Measurements from ENCODE around the gene CDK14. TPM values are rescaled to one million over a fixed set of nuclear protein-coding genes. Genes with fewer than 3 reads are reported as not detected.

The CDK14 gene
- total and polyA plus RNA-seq, 2 of the 8 experiments (the other 6 are each of a cell fraction or from before 2014, with no cell fraction given) = 5.5 to 47.3 TPM

DNA sequence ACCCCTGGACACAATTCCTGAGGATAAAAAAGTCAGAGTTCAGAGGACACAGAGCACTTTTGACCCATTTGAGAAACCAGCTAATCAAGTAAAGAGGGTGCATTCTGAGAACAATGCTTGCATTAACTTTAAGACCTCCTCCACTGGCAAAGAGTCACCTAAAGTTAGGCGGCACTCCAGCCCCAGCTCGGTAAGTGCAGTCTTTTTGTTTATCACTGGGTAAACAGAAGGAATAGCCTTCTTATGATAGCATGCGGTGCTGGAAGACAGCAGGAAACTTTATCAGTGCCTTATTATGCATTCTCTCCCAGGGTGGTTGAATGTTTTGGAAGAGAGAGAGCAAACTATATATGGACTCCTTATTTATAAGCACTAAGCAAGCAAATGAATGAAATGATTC is 130.5 kb downstream of the CDK14 start:
- H3K23me2 ChIP-seq (ENCODE audit: low read depth, low read length) = no peaks in the 10 kb centered on the region
- H3K14ac ChIP-seq (ENCODE audit: insufficient read length) = no peak overlapping the region
- no peak overlapping the region for H2BK20ac ChIP-seq (ENCODE audit: low read length)
- H3K27ac ChIP-seq (ENCODE audit: low read depth, low read length) = no peak overlapping the region
- peaks cover 0 to 2% of the 10 kb centered on the region in 2 experiments for H4K20me1 ChIP-seq (replicated peaks in 1 of 2; ENCODE audit: control insufficient read depth in 1 of 2, insufficient read depth in 2 of 2, low read length in 2 of 2)
- no peak overlapping the region for H2BK15ac ChIP-seq (ENCODE audit: low read length)
- CTCF ChIA-PET (ENCODE audit: partially characterized antibody) = interaction anchor here (1.8 kb wide), 1 partner anchor 18 kb away, joined by 7 read pairs; no protein-coding TSS in a partner anchor
- no peak overlapping the region for H3K9ac ChIP-seq (replicated peaks in 1 of 4; ENCODE audit: extremely low read depth in 1 of 4, low read depth in 3 of 4, low read length in 3 of 4)
- POLR2A ChIA-PET (ENCODE audit: partially characterized antibody) = no interaction called here
- H3K27me3 ChIP-seq (replicated peaks in 1 of 4; ENCODE audit: control insufficient read depth in 3 of 4, extremely low read depth in 1 of 4, insufficient read depth in 3 of 4, low read length in 3 of 4) = no peaks in the 10 kb centered on the region
- no peak for DNase-seq (ENCODE audit: low read depth in 1 of 2, low spot score in 2 of 2)
- no peaks in the 10 kb centered on the region for H3K79me2 ChIP-seq (ENCODE audit: control insufficient read depth in 1 of 2, insufficient read depth in 2 of 2, low read length in 2 of 2)
- H2AFZ ChIP-seq (ENCODE audit: low read length) = no peak overlapping the region
- no peak overlapping the region for H2BK120ac ChIP-seq (replicated peaks; ENCODE audit: low read depth, low read length)
- no peak overlapping the region for H3K4me3 ChIP-seq (ENCODE audit: extremely low read depth in 1 of 4, insufficient read depth in 2 of 4, low read depth in 3 of 4, low read length in 4 of 4)
- H3K36me3 ChIP-seq (ENCODE audit: control insufficient read depth in 2 of 4, insufficient read depth in 4 of 4, low read length in 3 of 4) = no peaks in the 10 kb centered on the region; a peak in 1 of 8 replicates
- 28% methylated on average over 3 of the region's 3 CpGs; no CpG with 5 or more reads in 1 of the 2 experiments for WGBS, 2 experiments (ENCODE audit: extremely low coverage in 1 of 2, insufficient coverage in 1 of 2, insufficient read length in 1 of 2, insufficient replicate concordance in 2 of 2, low coverage in 1 of 2, low lambda C conversion rate in 2 of 2, missing lambda C conversion rate in 1 of 2)
- H3K79me1 ChIP-seq (ENCODE audit: low read depth, low read length) = no peaks in the 10 kb centered on the region
- H3K23ac ChIP-seq (ENCODE audit: insufficient read length) = no peak overlapping the region
- peak; percentile 24 for FAIRE-seq
- H2BK12ac ChIP-seq (ENCODE audit: low read depth, low read length) = no peak overlapping the region
- H3K56ac ChIP-seq (replicated peaks; ENCODE audit: insufficient read length, low read depth, low read length) = no peak overlapping the region
- H4K8ac ChIP-seq (ENCODE audit: extremely low read depth, insufficient read depth, low read length) = no peak overlapping the region
- H3K4ac ChIP-seq (replicated peaks; ENCODE audit: insufficient read length, low read depth, low read length) = no peak overlapping the region
- no peak overlapping the region for H2BK5ac ChIP-seq (ENCODE audit: low read depth, low read length)
- H2AK5ac ChIP-seq (ENCODE audit: low read depth, low read length) = no peak overlapping the region
- H3K9me3 ChIP-seq (ENCODE audit: insufficient read depth in 2 of 2, low read depth in 1 of 2, low read length in 1 of 2) = no peaks in the 10 kb centered on the region
- H4K5ac ChIP-seq (ENCODE audit: insufficient read length, low read depth, low read length) = no peak overlapping the region
- H3K4me2 ChIP-seq (ENCODE audit: insufficient read depth in 1 of 2, low read depth in 2 of 2, low read length in 2 of 2) = peak overlapping the region in 1 of 2 experiments; percentile 6; a peak in 2 of 4 replicates
- peaks cover 0 to 9% (median 4%) of the 10 kb centered on the region in 4 experiments; a peak in 3 of 7 replicates for H3K4me1 ChIP-seq (replicated peaks in 1 of 4; ENCODE audit: control insufficient read depth in 3 of 4, insufficient read depth in 4 of 4, low read length in 3 of 4)
- H4K91ac ChIP-seq (replicated peaks; ENCODE audit: insufficient read length, low read length) = no peak overlapping the region
- no peak overlapping the region for H3K18ac ChIP-seq (ENCODE audit: extremely low read depth, low read length)
- TF ChIP-seq NANOG (IDR thresholded peaks at IDR 0.05; ENCODE audit: insufficient read depth, low read depth, low read length, poor library complexity, severe bottlenecking) (no peak), POLR2A (IDR thresholded peaks at IDR 0.05; ENCODE audit: control extremely low read depth in 1 of 2, low read depth in 2 of 2, low read length in 2 of 2) (no peak), TBP (IDR thresholded peaks at IDR 0.05; ENCODE audit: low read depth, low read length) (no peak), NRF1 (IDR thresholded peaks at IDR 0.05; ENCODE audit: low read depth, low read length) (no peak), SP2 (IDR thresholded peaks at IDR 0.05; ENCODE audit: low read length) (no peak), BRCA1 (IDR thresholded peaks at IDR 0.05; ENCODE audit: low read depth, low read length) (no peak), MAFK (IDR thresholded peaks at IDR 0.05; ENCODE audit: low read depth, low read length) (no peak), SAP30 (IDR thresholded peaks at IDR 0.05; ENCODE audit: insufficient read depth, insufficient replicate concordance, low read length) (no peak), SRF (IDR thresholded peaks at IDR 0.05; ENCODE audit: low read depth, low read length) (no peak), TAF7 (optimal IDR thresholded peaks at IDR 0.05; ENCODE audit: borderline replicate concordance, low read depth, low read length) (no peak), SP1 (IDR thresholded peaks at IDR 0.05; ENCODE audit: low read depth, low read length) (no peak), HDAC2 (IDR thresholded peaks at IDR 0.05; ENCODE audit: borderline replicate concordance in 1 of 2, low read depth in 2 of 2, low read length in 2 of 2) (no peak)
- TF ChIP-seq, protein P1, sequence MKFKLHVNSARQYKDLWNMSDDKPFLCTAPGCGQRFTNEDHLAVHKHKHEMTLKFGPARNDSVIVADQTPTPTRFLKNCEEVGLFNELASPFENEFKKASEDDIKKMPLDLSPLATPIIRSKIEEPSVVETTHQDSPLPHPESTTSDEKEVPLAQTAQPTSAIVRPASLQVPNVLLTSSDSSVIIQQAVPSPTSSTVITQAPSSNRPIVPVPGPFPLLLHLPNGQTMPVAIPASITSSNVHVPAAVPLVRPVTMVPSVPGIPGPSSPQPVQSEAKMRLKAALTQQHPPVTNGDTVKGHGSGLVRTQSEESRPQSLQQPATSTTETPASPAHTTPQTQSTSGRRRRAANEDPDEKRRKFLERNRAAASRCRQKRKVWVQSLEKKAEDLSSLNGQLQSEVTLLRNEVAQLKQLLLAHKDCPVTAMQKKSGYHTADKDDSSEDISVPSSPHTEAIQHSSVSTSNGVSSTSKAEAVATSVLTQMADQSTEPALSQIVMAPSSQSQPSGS (IDR thresholded peaks at IDR 0.05; ENCODE audit: low read length) = no peak
